GM19467 (cell line): ENCODE data around the gene EEA1.

ENCODE experiments used
- ATAC-seq: cut with Tn5 transposase; IDR thresholded peaks from one replicate; pipeline ENCODE4 v1.9.1; 2021; ENCODE audit warnings: mild to moderate bottlenecking, moderate library complexity; ENCODE audit not compliant: unreplicated experiment

Gene EEA1

GRCh38 chr12:92721656-92722055 is 207.4 kb downstream of the EEA1 start:
- no peak for ATAC-seq

- ATAC-seq = no peak
These were observed 208.0 kb downstream of the EEA1 start for GRCh38 chr12:92721130-92721529.
